H1 (cell line): ENCODE results near the gene ABHD16B.

ENCODE experiments used
- CEBPB ChIP-seq: IDR thresholded peaks from 2 replicates; pipeline ENCODE4 v1.6.1; 2012; ENCODE audit warnings: low read depth, low read length
- CTCF ChIP-seq, 3 experiments: IDR thresholded peaks; 1 replicate in 2 of 3; 2 replicates in 1 of 3; pipeline versions ENCODE4 v1.5.1 to v1.6.1; 2011; ENCODE audit warnings: low read length in 3 of 3, mild to moderate bottlenecking in 3 of 3, inconsistent platforms in 2 of 3, low read depth in 1 of 3, moderate library complexity in 1 of 3; ENCODE audit not compliant: insufficient read depth in 1 of 3; ENCODE audit errors: control extremely low read depth in 1 of 3
- EGR1 ChIP-seq: IDR thresholded peaks from 2 replicates; pipeline ENCODE4 v1.6.1; 2011; ENCODE audit warnings: low read depth, low read length, borderline replicate concordance
- JUND ChIP-seq: IDR thresholded peaks from 2 replicates; pipeline ENCODE4 v1.6.1; 2011; ENCODE audit warnings: mild to moderate bottlenecking, improper control_type of control experiment, low read length
- POLR2AphosphoS5 ChIP-seq: IDR thresholded peaks from 2 replicates; pipeline ENCODE4 v1.6.1; 2011; ENCODE audit warnings: low read depth, low read length
- RAD21 ChIP-seq, 2 experiments: IDR thresholded peaks in 1 of 2; conservative IDR thresholded peaks in 1 of 2; 2 replicates each; pipeline ENCODE4 v1.6.1; 2011; ENCODE audit warnings: low read depth in 2 of 2, low read length in 2 of 2, improper control_type of control experiment in 1 of 2, inconsistent platforms in 1 of 2, mild to moderate bottlenecking in 1 of 2, moderate library complexity in 1 of 2

DNA sequence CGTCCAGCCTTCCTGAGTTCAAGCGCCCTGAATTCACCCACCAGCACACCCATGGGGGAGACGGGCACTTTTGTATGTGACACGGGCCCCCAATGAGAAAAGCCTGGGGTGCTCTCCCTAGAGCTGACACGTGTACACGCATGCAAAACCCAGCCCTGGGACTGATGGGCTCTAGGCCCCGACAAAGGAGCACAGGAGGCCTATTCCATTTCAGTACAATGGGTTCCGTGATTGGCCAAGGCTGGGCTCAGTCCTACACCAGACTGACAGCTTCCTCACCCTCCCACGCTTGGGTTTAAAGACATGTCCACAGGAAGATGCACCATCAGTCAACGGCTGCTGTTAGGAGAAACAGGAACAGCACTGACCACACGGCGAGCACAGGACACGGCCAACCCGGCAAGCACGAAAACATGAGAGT is 39.0 kb upstream of the ABHD16B start:
- TF ChIP-seq CTCF (IDR thresholded peaks at IDR 0.05; ENCODE audit: control extremely low read depth in 1 of 3, insufficient read depth in 1 of 3, low read depth in 1 of 3, low read length in 3 of 3) (no peak), JUND (no peak), EGR1 (no peak), CEBPB (no peak), RAD21 (IDR thresholded peaks at IDR 0.05 in 1 of 2, conservative IDR thresholded peaks at IDR 0.05 in 1 of 2; ENCODE audit: low read depth in 2 of 2, low read length in 2 of 2) (no peak), POLR2AphosphoS5 (no peak)
